Stimulated activated CD4-positive, alpha-beta T cell treated with anti-CD3 and anti-CD28 coated beads, Interleukin-4, amount 100 ng/mL, for 1 hour (primary cell): ENCODE results near the gene BRAF.
A peak's percentile ranks its signal among the peaks of the same experiment; 100 is the strongest.
"Not testable (repeated sequence)": the region's sequence is repeated elsewhere in the genome, so short reads cannot be mapped to it uniquely, and the experiment has no call there.

Experiments used
- DNase-seq: peaks from one replicate; pipeline ENCODE4 v3.0.0-alpha.2; 2020

The BRAF gene

GRCh38 chr7:140676306-140676705 lies 248.4 kb downstream of the BRAF start:
- DNase-seq = no peak

GRCh38 chr7:140675726-140676125 lies 249.0 kb downstream of the BRAF start:
- no peak for DNase-seq

DNA sequence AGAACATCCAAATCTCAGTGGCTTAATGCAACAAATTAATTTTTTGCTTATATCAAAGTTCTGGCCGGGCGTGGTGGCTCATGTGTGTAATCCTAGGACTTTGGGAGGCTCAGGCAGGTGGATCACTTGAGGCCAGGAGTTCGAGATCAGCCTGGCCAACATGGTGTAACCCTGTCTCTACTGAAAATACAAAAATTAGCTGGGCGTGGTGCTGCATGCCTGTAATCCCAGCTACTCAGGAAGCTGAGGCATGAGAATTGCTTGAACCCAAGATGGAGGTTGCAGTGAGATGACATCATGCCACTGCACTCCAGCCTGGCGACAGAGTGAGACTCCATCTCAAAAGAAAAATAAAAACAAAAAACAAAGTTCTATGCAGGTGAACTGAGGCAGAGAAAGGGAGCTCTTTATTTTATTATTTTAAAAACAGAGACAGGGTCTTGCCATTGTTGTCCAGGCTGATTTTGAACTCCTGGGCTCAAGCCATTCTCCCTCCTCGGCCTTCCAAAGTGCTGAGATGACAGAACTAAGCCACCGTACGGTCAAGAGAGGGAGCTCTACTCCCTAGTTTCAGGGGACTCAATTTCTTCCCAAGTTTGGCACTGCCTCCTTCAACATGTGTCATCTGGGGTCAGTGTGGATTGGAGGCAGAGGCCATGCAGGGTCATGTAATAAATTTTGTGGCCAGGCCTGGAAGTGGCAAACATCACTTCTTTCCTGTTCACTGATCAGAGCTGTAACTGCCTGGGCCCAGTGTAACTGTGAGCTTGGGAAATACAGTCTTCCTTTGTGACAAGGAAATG lies 249.6 kb downstream of the BRAF start:
- DNase-seq = no peak

DNA sequence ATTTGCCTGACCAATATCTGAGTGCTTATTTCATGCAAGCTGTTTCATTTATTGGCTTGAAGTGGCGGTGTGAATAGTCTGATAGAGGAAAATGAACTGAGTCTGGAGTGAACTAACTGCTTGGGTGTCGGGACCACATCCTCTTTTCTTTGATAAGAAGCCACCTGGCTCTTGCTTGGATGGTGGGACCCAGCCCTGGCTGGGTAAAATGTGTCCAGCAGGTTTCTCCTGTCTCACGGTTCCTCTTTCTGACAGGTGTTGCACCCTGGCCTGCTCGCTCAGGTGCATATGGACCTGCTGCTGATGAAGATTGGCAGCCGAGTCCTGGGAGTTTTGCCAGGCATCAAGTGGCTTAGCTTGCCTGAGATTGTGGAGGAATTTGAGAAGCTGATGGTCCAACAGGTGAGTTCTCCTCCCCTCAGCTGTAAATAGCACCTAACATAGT lies 250.4 kb downstream of the BRAF start:
- no peak for DNase-seq

- no peak for DNase-seq
Measured at GRCh38 chr7:140673774-140674155, 251.0 kb downstream of the BRAF start.

GRCh38 chr7:140673063-140673773 lies 251.5 kb downstream of the BRAF start:
- DNase-seq = peak; percentile 62

DNA sequence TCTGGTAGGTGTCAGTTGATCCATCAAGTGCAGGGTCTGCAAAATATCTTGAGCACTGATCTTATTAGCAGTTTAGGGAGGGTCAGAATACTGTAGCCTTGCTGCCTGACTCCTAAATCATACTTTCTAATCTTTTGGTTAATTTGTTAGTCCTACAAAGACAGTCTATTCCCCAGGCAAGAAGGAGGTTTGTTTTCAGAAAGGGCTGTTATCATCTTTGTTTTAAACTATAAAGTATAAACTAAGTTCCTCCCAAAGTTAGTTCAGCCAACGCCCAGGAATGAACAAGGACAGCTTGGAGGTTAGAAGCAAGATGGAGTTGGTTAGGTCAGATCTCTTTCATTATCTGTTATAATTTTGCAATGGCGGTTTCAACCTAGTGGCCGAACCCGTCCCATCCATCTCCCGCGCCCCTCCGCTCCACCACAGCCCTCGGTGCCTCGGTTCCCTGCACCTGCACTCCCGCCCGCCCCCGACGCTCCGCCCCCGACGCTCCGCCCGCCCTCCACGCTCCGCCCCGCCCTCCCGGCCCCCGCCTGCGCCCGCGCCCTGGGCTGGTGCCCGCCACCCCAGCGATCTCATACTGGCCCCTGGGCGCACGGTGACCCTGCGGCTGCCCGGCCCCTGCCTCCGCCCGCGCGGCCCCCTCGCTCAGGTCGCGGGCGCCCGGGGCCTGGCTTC lies 252.2 kb downstream of the BRAF start, which contains the start of gene ADCK2:
Gene ADCK2 (plus strand): TSS at position 564 of the 681 bp plus-strand sequence. CDS start 386 bp downstream, outside the sequence.
- peak; percentile 68 for DNase-seq

DNA sequence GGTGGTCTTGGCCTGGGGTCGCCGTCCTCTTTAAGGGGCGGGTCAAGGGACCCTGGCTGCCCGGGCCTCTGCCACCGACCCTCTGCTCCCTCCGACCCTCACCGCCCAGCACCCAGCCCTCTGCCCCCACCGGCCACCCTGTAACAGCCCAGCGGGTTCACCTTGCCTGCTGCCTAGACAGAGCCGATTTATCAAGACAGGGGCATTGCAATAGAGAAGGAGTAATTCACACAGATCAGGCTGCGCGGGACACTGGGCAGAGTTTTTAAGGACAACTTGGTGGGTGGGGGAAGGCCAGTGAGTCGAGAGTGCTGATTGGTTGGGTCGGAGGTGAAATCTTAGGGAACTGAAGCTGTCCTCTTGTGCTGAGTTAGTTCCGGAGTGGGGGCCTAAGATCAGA lies 252.8 kb downstream of the BRAF start:
- DNase-seq = no peak

GRCh38 chr7:140670343-140670935 lies 254.3 kb downstream of the BRAF start:
- DNase-seq = no peak

GRCh38 chr7:140669862-140670261 lies 254.9 kb downstream of the BRAF start:
- DNase-seq = not testable (repeated sequence)

GRCh38 chr7:140669352-140669751 lies 255.4 kb downstream of the BRAF start:
- DNase-seq = no peak
